GM13976 (cell line): ENCODE results near the gene AASDHPPT.
"Not testable (repeated sequence)": the region's sequence is repeated elsewhere in the genome, so short reads cannot be mapped to it uniquely, and the experiment has no call there.

Experiments used
- DNase-seq: peaks from one replicate; pipeline ENCODE4 v3.0.0; 2012; ENCODE audit warnings: low spot score
- in situ Hi-C: fragments of 300-500 bp; cut with MboI; formaldehyde crosslinking; loops from one replicate; pipeline ENCODE4 v1.12.0; 2022; ENCODE audit warnings: low sequenced_read_pairs, mixed read lengths, inconsistent platforms; ENCODE audit not compliant: unreplicated experiment
- TF ChIP-seq, protein P1 (sequence below): IDR thresholded peaks from 2 replicates; pipeline ENCODE4 v1.5.1; 2012; ENCODE audit warnings: borderline replicate concordance, mild to moderate bottlenecking; ENCODE audit not compliant: insufficient read depth; ENCODE audit errors: extremely low read depth, missing control alignments, control extremely low read depth

AASDHPPT gene

DNA sequence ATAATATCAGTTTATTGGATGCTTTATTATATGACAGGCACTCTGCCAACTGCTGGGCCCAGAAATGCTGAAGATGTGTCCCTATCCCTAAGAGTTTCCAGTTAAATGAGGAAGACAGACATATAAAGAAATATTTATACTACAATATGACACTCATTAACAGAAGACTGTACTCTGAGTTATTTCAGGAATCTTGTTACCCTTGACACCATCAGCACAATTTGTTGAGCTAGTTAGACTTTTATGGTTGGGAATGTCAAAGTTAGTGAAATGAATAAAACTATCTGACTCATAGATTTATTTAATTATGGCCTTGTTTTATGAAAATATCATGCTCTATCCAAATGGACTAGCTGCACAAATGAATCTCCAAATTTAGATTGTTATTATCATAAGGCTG is 29.8 kb upstream of the AASDHPPT start:
- TF ChIP-seq, protein P1, sequence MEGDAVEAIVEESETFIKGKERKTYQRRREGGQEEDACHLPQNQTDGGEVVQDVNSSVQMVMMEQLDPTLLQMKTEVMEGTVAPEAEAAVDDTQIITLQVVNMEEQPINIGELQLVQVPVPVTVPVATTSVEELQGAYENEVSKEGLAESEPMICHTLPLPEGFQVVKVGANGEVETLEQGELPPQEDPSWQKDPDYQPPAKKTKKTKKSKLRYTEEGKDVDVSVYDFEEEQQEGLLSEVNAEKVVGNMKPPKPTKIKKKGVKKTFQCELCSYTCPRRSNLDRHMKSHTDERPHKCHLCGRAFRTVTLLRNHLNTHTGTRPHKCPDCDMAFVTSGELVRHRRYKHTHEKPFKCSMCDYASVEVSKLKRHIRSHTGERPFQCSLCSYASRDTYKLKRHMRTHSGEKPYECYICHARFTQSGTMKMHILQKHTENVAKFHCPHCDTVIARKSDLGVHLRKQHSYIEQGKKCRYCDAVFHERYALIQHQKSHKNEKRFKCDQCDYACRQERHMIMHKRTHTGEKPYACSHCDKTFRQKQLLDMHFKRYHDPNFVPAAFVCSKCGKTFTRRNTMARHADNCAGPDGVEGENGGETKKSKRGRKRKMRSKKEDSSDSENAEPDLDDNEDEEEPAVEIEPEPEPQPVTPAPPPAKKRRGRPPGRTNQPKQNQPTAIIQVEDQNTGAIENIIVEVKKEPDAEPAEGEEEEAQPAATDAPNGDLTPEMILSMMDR = no peak
- in situ Hi-C loops = no loop called here
- DNase-seq = no peak

DNA sequence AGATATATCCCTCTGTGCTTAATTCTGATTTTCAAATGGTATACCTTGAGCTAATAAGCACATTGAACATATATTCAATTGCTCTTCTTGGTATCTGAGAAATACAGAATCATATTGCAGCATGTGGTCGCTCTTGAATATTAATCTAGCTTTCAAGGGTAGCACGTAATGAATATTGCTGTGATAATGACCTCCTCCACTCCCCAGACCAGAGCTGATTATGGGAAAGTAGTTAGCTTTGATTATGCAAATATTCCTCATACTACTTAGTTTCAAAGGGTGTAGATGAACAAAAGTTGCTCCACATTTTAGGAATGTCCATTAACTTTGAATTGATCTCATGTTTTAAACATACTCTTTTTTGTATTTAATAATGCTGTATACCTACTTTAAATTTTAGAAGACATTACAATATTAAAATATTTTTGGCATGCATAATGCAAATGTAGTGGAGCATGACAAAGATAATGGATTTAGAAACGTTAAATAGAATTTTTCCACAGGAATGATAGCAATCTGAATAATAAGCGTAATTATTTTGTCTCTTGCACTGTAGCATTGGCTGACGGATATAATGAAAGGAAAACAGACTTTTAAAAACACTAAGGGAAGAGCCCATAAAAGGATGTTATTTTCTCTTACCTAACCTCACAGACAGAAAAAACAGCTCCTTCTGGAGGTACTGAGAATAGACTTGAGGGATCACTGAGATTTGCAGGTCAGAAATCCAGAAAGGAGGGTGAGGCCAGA is 27.6 kb upstream of the AASDHPPT start:
- TF ChIP-seq, protein P1 = no peak
- DNase-seq = no peak
- in situ Hi-C loops = no loop called here

DNA sequence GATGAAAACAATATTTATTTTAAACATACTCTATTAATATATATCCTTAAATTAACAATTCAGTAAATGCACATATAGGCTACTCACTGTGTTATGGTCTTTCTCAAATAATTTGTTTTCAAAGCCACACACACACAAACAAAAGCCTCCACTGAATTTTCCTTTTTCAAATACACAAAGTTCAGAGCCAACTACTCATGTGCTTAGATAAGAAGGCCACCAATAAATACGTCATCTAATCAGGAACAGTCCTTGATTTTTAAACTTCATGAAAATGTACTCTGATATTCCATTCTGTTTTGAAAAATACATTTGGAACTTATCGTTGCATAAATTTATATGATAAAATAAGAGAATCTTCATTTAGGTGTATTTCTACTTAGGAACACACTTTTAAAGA is 26.4 kb upstream of the AASDHPPT start:
- TF ChIP-seq, protein P1 = no peak
- no peak for DNase-seq
- in situ Hi-C loops = no loop called here

DNA sequence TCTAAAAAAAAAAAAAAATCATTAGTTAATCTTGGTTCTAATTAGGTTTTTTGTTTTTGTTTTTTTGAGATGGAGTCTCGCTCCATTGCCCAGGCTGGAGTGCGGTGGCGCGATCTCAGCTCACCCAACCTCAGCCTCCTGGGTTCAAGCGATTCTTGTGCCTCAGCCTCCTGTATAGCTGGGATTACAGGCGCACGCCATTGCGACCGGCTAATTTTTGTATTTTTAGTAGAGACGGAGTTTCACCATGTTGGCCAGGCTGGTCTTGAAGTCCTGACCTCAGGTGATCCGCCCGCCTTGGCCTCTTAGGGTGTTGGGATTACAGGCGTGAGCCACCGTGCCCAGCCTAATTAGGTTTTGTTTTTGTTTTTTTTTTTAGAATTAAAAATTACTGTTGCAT is 19.1 kb upstream of the AASDHPPT start:
- DNase-seq, in situ Hi-C loops: not testable (repeated sequence)

DNA sequence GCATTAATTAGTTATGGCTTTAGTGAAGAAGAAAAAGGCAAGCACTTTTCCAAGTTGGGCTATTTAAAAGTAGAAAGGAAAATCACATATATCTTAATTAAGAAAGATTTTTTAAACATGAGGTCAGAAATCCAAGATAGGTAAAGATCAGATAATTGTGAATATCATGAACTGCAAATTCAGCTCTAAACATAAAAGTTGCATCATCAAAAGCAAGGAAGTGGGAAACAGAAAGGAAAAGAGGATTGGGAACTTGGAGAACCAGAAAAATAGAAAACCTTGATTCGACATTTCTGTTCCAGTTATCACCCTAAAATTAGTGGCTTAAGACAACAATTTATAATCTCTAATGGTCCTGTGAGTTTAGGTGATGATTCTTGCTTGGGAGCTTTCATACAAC is 17.8 kb upstream of the AASDHPPT start:
- DNase-seq = no peak
- in situ Hi-C loops = no loop called here
- TF ChIP-seq, protein P1 = no peak

DNA sequence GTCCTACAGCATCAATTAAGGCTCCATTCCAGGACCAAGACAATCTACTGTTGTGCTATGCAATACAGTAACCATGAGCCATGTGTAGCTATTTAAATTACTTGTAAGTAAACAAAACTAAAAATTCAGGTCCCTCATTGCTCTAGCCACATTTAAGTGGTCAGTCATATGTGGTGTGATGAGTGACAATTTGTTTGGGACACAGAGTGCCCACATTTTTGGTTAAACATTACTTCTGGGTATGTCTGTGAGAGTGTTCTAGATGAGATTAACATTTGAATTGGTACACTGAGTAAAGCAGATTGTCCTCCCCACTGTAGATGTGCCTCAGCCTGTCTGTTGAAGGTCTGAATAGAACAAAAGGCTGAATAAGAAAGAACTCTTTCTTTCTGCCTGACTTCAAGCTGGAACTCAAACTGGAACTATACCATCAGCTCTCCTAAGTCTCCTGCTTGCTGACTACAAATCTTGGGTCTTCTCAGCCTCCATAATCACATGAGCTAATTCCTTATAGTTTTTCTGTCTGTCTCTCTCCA is 16.1 kb upstream of the AASDHPPT start:
- in situ Hi-C loops = no loop called here
- TF ChIP-seq, protein P1 = no peak
- DNase-seq = no peak
